Activated CD8-positive, alpha-beta memory T cell treated with anti-CD3 and anti-CD28 coated beads for 1 hour (primary cell): ENCODE measurements around the gene TCL1A.

Source experiments
- DNase-seq, 2 donors: peaks; one replicate each; pipeline ENCODE4 v3.0.0-alpha.2; 2020; ENCODE audit warnings: low read depth in 1 of 2; ENCODE audit errors: extremely low read depth in 1 of 2

Gene TCL1A

GRCh38 chr14:95707327-95707726, 6.6 kb downstream of the TCL1A start:
- DNase-seq: no peak

DNA sequence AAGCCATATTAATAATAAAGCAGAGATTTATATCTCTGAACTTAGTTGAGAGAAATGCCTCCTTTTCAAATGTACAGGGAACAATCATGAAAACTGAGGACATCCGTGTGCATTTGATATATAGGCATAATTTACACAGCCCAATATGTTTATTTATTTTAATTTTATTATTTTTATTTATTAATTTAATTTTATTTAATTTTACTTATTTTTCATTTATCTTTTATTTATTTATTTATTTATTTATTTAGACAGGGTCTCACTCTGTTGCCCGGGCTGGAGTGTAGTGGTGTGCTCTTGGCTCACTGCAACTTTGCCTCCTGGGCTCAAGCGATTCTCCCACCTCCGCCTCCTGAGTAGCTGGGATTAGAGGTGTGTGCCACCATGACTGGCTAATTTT, 8.4 kb downstream of the TCL1A start:
- no peak for DNase-seq

- DNase-seq: no peak
Observed at GRCh38 chr14:95703805-95704204, 10.1 kb downstream of the TCL1A start.

DNA sequence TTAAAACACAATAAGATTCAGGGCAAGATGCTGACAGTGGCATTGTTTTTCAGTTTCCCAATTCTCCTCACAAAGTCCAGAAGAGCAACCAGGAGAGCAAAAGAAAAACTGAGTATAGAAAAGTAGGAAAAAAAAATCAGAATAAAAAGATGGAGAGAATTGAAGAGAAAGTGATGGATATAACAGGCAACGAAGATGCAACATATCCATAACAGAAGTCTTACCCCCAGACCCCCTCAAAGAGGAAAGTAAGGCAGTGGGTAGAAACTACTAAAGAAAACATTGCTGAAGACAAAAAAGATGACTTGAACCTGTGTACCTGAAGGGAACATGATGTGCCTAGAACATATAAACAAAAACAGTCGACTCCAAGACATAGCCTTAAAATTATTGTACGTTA, 10.6 kb downstream of the TCL1A start:
- no peak for DNase-seq

GRCh38 chr14:95701846-95702221, 12.1 kb downstream of the TCL1A start:
- DNase-seq: no peak

- no peak for DNase-seq
Observed at GRCh38 chr14:95700221-95700976, 13.5 kb downstream of the TCL1A start.

DNA sequence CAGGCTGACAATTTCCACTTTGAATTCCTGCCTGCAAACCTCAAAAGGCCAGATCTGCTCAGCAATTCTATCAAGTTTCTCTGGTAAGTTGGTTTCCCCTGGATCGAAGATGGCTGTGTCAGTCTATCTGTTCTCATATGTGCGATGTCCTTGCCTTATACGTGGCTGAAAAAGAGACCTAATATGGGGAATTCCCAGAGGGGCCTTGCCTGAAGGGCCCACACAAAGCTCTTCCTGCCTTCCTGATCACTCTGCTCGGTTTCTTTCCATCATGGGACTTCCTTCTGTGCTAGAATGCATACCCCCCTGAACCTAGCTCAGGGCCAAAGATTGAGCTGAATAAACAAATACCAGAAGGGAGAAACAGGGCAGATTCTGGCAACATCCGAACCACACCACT, 14.5 kb downstream of the TCL1A start:
- no peak for DNase-seq

GRCh38 chr14:95698287-95698686, 15.6 kb downstream of the TCL1A start:
- DNase-seq: no peak

DNA sequence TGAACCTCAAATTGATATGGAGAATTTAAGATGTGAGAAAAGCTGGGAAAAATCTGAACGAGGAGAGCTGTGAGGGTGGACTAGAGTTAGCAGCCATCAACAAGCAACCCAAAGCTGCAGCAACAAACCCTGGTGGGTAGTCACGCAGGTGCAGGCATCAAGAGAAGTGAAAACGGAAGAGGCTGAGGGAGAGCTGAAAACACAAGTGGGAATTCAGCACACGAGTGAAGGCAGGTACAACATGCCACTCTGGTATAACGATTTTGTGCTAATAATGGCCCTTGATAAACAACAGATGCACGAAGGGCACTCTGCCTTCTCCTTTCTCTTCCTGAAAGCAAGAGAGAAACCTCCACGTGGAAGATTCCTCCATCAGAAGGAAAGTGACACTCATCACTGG, 16.2 kb downstream of the TCL1A start:
- no peak for DNase-seq

GRCh38 chr14:95696741-95697140, 17.2 kb downstream of the TCL1A start:
- DNase-seq: no peak

DNA sequence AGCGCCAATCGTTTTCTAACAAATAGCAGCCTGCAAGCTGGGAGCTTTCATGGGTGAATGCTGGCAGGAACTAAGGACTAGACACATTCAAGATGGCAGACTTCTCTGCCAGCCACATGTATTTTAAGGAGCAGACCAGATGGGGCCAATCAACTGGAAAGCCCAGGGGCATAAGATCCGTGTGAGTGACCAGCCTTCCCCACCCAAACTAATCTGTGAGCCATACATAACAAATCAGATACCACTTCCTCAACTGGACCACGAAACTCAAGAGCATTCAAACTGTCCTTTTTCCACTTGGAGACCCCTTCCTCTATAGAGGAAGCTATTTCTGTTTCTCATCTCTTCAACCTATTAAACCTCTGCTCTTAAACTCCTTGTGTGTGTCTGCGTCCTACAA, 18.0 kb downstream of the TCL1A start:
- no peak for DNase-seq

GRCh38 chr14:95695051-95695450, 18.9 kb downstream of the TCL1A start:
- DNase-seq: no peak

DNA sequence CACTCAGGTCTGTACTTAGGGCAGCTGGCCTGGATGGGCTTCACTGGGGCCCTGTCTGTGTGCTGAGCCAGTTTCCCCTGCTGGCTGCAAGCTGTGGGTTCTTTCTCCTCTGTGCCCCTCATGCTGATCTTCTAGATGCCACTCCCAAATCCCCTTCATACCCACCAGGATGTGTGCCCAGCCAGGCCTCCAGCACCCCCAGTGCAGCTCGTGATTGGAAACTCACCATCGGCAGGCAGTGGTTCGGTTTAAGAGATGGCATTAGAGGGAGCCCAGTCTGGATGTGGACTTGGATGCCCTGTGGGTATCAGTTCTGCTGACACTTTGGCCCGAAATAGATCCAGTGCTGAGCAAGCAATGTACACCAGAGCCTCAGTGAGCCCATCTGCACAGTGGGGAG, 21.8 kb downstream of the TCL1A start:
- DNase-seq: no peak

- no peak for DNase-seq
Observed at GRCh38 chr14:95691591-95691990, 22.3 kb downstream of the TCL1A start.

DNA sequence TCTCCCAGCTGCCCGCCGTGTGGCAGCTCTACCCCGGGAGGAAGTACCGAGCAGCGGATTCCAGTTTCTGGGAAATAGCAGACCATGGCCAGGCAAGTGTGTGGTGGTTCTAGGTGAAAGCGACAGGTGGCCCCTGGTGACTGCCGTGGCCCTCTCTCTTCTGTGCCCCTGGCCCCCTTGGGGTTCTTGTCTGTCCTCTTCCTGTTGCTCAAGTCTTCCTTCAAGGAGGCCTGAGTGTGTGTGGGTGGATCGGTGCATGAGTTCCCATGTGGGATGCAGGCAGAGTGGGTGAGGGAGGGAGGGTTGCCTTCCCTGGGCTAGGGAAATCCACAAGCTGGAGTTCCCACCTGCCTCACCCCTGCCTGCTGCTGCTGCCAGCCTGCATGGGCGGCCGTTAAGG, 23.1 kb downstream of the TCL1A start:
- DNase-seq: no peak

GRCh38 chr14:95689441-95689840, 24.5 kb downstream of the TCL1A start:
- DNase-seq: no peak

DNA sequence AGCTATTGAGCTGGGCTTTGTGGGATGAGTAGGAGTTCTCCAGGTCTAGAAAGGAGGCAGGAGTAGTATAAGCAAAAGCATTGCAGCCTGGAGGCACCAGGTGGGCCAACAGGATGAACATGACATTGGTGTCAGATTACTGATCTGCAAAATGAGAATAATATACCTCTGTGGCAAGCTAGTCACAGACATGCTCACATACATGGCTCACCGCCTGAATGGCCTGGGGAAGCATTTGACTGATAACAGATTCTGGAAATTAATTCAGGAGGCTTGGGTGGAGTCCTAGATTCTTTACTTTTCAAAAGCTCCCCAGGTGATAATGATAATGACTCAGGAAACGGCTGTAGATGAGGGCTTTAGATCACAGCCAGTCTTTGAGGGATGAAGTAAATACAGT, 27.0 kb downstream of the TCL1A start:
- no peak for DNase-seq

GRCh38 chr14:95685978-95686922, 27.7 kb downstream of the TCL1A start, which contains the start of gene TCL1B:
TCL1B (plus strand) TSS chr14:95686426; CDS start chr14:95686468, 42 bp downstream.
- DNase-seq: no peak

GRCh38 chr14:95683793-95684192, 30.1 kb downstream of the TCL1A start:
- no peak for DNase-seq

DNA sequence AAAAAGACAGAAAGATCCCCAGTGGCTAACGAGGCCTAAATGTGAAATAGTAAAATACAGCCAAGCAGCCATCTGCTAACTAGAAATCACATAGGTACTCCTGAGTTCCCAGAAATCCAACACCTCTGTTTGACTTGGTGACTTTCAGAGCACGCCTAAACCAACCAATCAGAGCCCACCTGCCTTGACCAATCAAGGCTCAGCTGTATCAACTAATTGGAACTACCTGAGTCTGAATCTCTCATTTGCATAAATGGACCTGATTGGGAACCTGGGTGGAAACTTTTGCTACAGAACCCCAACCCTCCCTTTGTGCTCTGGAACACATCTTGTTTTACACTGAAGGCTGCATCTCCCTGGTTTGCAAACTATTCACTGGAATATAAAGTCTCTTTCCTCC, 32.8 kb downstream of the TCL1A start:
- no peak for DNase-seq

DNA sequence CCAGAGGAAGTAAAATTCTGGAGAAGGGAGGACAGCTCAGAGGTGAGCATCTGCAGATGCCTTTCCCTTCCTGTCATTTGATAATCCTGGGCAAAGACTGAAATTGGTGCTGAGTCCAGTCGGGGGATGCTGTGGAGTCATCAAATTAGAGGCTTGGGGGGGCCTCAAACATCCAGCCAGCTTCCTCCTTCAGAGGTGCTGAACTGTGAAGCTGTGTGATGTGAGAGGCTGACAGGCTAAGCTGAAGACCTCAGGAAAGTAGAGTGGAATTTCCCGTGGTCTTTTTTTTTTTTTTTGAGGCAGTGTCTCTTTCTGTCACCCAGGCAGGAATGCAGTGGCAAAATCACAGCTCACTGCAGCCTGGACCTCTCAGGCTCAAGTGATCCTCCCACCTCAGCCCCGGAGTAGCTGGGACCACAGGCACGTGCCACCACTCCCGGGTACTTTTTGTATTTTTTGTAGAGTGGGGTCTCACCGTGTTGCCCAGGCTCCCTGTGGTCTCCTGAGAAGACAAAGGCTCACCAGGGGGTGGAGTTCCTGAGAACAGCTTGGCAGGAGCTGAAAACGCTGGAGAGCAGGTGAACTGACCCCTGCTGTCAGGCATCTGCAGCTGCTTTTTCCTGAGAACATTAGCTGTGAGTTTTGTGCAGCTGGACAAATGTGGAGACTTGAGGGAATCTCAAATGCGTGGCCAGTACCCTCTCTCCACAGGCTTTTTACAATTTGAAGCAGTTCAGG, 33.8 kb downstream of the TCL1A start:
- DNase-seq: no peak
